NCI-H146 treated with DMSO at 0.1 percent for 48 hours (cell line): ENCODE data around the gene LRP1B.

ENCODE experiments used
- DNase-seq: peaks from one replicate; lab custom pipeline; 2025; ENCODE audit not compliant: unreplicated experiment; lab: John Stamatoyannopoulos, UW

LRP1B gene

GRCh38 chr2:141959016-141959415, 171.8 kb downstream of the LRP1B start:
- no peak for DNase-seq

- no peak for DNase-seq
Measured at GRCh38 chr2:141957827-141958450, 172.9 kb downstream of the LRP1B start.

- DNase-seq = no peak
Measured at GRCh38 chr2:141957321-141957720, 173.5 kb downstream of the LRP1B start.

GRCh38 chr2:141947396-141948114, 183.3 kb downstream of the LRP1B start:
- DNase-seq = no peak

- DNase-seq = no peak
Measured at GRCh38 chr2:141946016-141946415, 184.8 kb downstream of the LRP1B start.

- DNase-seq = no peak
Measured at GRCh38 chr2:141943918-141944317, 186.9 kb downstream of the LRP1B start.

- DNase-seq = no peak
Measured at GRCh38 chr2:141942006-141942789, 188.6 kb downstream of the LRP1B start.

GRCh38 chr2:141941210-141941714, 189.6 kb downstream of the LRP1B start:
- no peak for DNase-seq

- no peak for DNase-seq
Measured at GRCh38 chr2:141940709-141941108, 190.1 kb downstream of the LRP1B start.

GRCh38 chr2:141933226-141933625, 197.6 kb downstream of the LRP1B start:
- no peak for DNase-seq

GRCh38 chr2:141932261-141932660, 198.6 kb downstream of the LRP1B start:
- no peak for DNase-seq

- DNase-seq = no peak
Measured at GRCh38 chr2:141931797-141932196, 199.0 kb downstream of the LRP1B start.

GRCh38 chr2:141930803-141931202, 200.0 kb downstream of the LRP1B start:
- DNase-seq = no peak

- no peak for DNase-seq
Measured at GRCh38 chr2:141929331-141930252, 201.2 kb downstream of the LRP1B start.

- no peak for DNase-seq
Measured at GRCh38 chr2:141928476-141928875, 202.3 kb downstream of the LRP1B start.

- DNase-seq = no peak
Measured at GRCh38 chr2:141927536-141927935, 203.3 kb downstream of the LRP1B start.

GRCh38 chr2:141925511-141925910, 205.3 kb downstream of the LRP1B start:
- no peak for DNase-seq

GRCh38 chr2:141923657-141924056, 207.2 kb downstream of the LRP1B start:
- no peak for DNase-seq

- no peak for DNase-seq
Measured at GRCh38 chr2:141911485-141912066, 219.2 kb downstream of the LRP1B start.

- no peak for DNase-seq
Measured at GRCh38 chr2:141906678-141907077, 224.1 kb downstream of the LRP1B start.
